Amniotic stem cell (primary cell): ENCODE measurements around the gene ABLIM2.

Experiments used
- DNase-seq: peaks from one replicate; lab custom pipeline; 2025; lab: John Stamatoyannopoulos, UW

ABLIM2 gene

GRCh38 chr4:8174970-8175369 lies 16.4 kb upstream of the ABLIM2 start:
- DNase-seq = no peak

GRCh38 chr4:8173492-8174242 lies 15.1 kb upstream of the ABLIM2 start:
- no peak for DNase-seq

GRCh38 chr4:8171984-8172924 lies 13.6 kb upstream of the ABLIM2 start:
- no peak for DNase-seq

- no peak for DNase-seq
These were observed 12.7 kb upstream of the ABLIM2 start for GRCh38 chr4:8171266-8171665.

GRCh38 chr4:8170341-8170740 lies 11.7 kb upstream of the ABLIM2 start:
- no peak for DNase-seq

- no peak for DNase-seq
These were observed 11.2 kb upstream of the ABLIM2 start for GRCh38 chr4:8169763-8170162.

GRCh38 chr4:8168832-8169598 lies 10.4 kb upstream of the ABLIM2 start:
- DNase-seq = no peak

- no peak for DNase-seq
These were observed 9.6 kb upstream of the ABLIM2 start for GRCh38 chr4:8168232-8168631.

- DNase-seq = no peak
These were observed 9.2 kb upstream of the ABLIM2 start for GRCh38 chr4:8167815-8168214.

GRCh38 chr4:8167291-8167690 lies 8.7 kb upstream of the ABLIM2 start:
- no peak for DNase-seq

- DNase-seq = no peak
These were observed 6.8 kb upstream of the ABLIM2 start for GRCh38 chr4:8165374-8165896.

GRCh38 chr4:8164687-8165086 lies 6.1 kb upstream of the ABLIM2 start:
- no peak for DNase-seq

GRCh38 chr4:8164194-8164565 lies 5.6 kb upstream of the ABLIM2 start:
- DNase-seq = no peak

GRCh38 chr4:8163436-8164193 lies 5.0 kb upstream of the ABLIM2 start:
- no peak for DNase-seq

- DNase-seq = no peak
These were observed 4.4 kb upstream of the ABLIM2 start for GRCh38 chr4:8163026-8163425.

- no peak for DNase-seq
These were observed 4.0 kb upstream of the ABLIM2 start for GRCh38 chr4:8162625-8163024.

GRCh38 chr4:8160572-8160971 lies 2.0 kb upstream of the ABLIM2 start:
- no peak for DNase-seq

GRCh38 chr4:8160233-8160560 lies 1.6 kb upstream of the ABLIM2 start:
- no peak for DNase-seq

GRCh38 chr4:8159537-8160232 lies 1.1 kb upstream of the ABLIM2 start:
- DNase-seq = no peak

GRCh38 chr4:8157944-8158709 lies 486 bp downstream of the ABLIM2 start:
- no peak for DNase-seq
